Activated CD4-positive, alpha-beta T cell treated with anti-CD3 and anti-CD28 coated beads, Interleukin-2, amount 50 U/mL, for 1 hour (primary cell): ENCODE data around the gene ART5.
A peak's percentile ranks its signal among the peaks of the same experiment; 100 is the strongest.
"Not testable (repeated sequence)": the region's sequence is repeated elsewhere in the genome, so short reads cannot be mapped to it uniquely, and the experiment has no call there.

Experiments used
- DNase-seq: peaks from one replicate; pipeline ENCODE4 v3.0.0-alpha.2; 2020

ART5 gene

DNA sequence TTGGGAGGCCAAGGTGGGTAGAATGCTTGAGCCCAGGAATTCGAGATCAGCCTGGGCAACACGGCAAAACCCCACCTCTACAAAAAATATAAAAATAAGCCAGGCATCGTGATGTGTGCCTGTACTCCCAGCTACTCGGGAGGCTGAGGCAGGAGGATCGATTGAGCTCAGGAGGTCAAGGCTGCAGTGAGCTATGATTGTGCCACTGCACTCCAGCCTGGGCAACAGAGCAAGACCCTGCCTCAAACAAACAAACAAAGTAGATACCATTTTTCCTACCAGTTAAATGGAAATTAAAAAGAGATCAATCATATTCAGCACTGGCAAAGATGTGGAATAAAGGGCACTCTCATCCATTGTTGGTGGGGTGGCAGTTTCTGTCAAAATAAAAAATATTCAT is 15.5 kb upstream of the ART5 start:
- not testable (repeated sequence) for DNase-seq

DNA sequence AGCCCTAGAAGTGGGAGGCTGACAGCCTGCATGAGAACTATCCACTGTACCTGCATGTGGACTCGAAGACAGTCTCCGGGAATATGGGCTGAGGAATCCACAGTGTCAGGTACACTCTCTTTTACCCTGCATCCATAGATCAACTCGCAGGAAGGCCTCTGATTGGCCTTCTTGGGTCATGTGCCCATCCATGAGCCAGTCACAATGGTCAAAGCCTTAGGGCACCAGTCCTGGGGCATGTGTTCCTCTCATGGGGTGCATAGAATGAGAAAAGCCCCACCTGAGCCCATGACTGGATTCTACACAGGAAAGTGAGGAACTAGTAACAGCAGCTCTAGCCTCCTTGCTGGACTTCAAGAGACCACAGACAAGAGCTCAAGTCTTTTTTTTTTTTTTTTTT is 13.8 kb upstream of the ART5 start:
- DNase-seq = no peak

- not testable (repeated sequence) for DNase-seq
Observed at GRCh38 chr11:3652514-3652913, 10.7 kb upstream of the ART5 start.

DNA sequence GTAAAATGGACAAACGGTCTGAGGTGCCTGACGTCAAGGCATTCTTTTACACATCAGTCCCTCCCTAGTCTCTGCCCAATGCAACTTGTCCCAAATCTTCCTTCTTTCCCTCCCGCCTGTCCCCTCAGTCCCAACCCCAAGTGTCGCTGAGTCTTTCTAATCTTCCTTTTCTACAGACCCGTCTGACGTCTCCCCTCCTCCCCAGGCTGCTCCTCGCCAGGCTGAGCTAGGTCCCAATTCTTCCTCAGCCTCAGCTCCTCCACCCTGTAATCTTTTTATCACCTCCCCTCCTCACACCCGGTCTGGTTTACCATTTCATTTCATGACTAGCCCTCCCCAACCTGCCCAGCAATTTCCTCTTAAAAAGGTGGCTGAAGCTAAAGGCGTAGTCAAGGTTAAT is 7.6 kb upstream of the ART5 start:
- DNase-seq = not testable (repeated sequence)

DNA sequence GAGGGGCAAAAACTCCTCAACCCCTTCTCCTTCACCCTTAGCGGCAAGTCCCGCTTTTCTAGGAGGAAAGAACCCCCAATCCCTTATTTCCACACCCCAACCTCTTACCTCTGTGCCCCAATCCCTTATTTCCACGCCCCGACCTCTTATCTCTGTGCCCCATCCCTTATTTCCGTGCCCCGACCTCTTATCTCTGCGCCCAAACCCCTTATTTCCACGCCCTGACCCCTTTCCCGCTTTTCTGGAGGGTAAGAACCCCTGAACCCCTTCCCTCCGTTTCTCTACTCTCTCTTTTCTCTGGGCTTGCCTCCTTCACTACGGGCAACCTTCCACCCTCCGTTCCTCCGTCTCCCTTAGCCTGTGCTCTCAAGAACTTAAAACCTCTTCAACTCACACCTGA is 7.1 kb upstream of the ART5 start:
- DNase-seq = not testable (repeated sequence)

GRCh38 chr11:3645552-3645951 is 3.8 kb upstream of the ART5 start:
- no peak for DNase-seq

DNA sequence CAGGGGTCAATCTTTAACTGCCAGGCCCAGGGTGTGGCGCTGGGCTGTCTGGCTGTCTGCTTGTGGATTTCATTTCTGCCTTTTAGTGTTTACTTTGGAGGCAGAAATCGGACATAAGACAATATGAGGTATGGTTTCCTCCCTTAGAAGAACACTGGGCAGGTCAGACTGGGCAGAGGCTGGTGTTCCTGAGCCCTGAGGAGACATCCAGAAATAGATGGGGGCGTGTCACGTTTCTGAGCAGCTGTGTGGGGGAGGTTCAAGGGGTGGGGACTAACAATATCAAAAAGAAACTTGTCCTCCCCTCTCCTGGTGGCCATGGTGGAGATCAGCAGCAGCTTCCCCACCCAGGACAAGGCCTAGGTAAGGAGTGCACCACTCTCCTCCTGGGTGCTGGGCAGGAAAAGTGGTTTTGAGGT is 3.0 kb upstream of the ART5 start, which contains the start of gene ART1:
Gene ART1, plus strand, starts transcription at position 312 of the 419 bp plus-strand sequence. CDS start 14,086 bp downstream, outside the sequence.
- no peak for DNase-seq

DNA sequence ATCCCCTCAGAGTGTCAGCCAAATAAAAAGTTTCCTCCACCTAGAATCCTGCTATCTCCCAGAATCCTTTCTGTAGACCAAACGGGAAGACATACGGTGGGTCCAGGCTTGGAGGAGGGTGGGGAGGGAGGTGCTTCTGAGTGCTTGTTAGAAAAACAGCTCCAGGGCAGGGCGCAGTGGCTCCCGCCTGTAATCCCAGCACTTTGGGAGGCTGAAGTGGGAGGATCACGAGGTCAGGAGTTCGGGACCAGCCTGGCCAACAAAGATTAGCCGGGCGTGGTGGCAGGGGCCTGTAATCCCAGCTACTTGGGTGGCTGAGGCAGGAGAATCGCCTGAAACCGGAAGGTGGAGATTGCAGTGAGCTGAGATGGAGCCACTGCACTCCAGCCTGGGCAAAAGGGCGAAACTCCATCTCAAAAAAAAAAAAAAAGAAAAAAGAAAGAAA is 1.3 kb upstream of the ART5 start:
- DNase-seq = not testable (repeated sequence)

GRCh38 chr11:3642071-3642951 is 519 bp upstream of the ART5 start:
- peak; percentile 78 for DNase-seq

DNA sequence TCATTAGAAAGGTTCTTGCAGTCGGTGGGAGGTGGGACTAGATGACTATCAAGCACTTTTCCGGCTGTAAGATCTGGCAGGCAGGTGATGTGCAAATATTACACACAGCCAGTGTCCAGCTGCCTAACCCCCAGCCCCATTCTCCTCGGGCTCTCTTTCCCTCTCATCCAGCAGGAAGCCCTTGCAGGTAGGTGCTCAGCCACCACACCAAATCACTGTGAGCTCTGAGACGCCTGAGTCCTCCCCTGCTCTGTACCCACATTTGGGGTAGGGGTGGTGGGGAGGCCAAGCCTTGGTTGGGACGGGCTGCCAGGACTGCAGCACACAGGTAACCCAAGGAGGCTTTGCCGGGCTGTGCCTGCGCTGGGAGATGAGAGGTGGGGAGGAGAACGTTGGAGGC is 601 bp downstream of the ART5 start:
- no peak for DNase-seq

GRCh38 chr11:3639841-3640240 is 2.0 kb downstream of the ART5 start:
- DNase-seq = no peak

DNA sequence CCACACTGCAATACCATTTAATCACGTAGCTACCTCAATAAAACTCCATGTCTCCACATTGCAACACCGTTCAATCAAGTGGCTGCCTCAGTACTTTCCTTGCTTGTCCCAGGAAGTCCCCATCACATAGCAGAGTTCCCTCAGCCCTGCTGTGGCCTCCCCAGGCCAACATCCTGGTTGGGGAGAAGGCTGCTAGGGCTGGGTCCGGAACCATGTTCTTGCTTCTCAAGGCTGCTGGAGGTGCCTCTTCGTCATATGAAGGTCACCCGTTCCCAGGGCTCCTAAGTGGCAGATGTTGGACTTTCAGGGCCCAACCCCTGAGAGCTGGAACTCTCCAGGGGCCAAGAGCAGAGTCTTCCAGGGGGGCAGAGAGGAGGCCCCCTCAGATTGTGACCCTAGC is 3.3 kb downstream of the ART5 start:
- no peak for DNase-seq

DNA sequence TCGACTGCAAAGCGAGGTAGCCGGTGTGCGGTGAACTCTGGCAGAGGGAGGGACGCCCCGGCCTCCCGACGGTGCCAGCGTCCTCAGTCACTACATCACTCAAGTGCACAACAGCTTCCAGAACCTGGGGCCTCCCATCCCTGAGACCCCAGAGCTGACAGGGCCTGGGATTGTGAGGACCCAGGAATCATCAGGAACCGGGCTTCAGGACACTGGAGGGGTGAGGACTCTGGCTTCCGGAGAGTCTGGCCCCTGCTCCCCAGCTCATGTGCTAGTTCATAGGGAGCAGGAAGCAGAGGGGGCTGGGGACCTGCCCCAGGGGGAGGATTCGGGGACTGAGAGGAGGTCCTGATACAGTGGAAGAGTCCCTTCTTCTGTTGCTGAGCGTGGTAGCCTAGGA is 4.6 kb downstream of the ART5 start:
- DNase-seq = no peak

- DNase-seq = no peak
Observed at GRCh38 chr11:3635641-3636375, 6.0 kb downstream of the ART5 start.

DNA sequence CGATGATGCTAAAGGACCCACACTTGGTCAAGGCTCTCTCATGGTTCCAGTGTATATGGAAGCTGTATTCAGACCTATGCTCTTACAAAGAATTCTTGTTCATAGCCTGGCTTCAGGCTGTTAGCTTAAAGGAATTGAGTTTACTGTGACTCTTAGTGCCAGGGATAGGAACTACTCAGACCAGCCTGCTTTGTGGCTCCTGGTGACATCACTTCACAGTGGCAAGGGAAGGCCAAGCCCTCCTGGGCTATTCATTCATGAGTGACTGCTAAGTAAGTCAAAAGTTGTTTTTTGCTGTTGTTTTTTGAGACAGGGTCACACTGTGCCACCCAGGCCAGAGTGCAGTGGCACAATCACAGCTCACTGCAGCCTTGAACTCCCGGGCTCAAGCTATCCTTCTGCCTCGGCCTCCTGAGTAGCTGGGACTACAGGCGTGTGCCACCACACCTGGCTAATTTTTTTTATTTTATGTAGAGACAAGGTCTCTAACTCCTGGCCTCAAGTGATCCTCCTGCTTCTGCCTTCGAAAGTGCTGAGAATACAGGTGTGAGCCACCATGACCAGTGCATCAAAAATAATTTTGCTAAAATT is 9.6 kb downstream of the ART5 start:
- no peak for DNase-seq

DNA sequence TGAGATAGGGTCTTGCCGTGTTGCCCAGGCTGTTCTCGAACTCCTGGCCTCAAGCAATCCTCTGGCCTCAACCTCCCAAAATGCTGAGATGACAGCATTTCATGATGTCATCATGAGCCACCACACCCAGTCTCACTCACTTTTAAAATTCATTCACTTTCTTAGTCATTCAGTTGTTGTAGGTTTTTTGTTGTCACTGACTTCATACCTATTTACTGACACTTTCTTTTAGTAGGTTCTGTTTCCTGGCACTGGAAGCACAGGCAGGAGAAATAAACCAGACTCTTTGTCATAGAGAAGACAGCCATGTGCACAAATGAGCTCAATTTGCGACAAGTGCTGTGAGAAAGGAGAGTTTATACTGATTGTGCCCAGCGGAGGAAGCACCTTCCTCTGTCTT is 10.5 kb downstream of the ART5 start:
- no peak for DNase-seq

DNA sequence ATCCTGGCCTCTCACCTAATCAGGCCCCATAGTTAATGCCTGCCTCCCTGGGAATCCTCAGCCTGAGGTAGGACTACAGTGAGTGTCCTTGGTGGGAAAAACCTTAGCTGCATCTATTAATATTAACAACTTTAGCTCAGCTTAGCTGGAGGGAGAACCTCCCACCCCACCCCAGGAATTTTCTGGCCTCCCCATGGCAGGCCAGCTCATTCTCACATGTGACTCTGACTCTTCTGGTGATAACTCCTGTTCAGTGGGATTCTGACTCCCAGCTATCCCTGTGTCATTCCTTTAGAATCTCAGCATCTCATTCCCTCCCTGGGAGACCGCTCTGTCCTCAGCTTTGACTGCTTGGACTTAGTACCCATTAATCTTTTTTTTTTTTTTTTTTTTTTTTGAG is 14.5 kb downstream of the ART5 start:
- DNase-seq = no peak

DNA sequence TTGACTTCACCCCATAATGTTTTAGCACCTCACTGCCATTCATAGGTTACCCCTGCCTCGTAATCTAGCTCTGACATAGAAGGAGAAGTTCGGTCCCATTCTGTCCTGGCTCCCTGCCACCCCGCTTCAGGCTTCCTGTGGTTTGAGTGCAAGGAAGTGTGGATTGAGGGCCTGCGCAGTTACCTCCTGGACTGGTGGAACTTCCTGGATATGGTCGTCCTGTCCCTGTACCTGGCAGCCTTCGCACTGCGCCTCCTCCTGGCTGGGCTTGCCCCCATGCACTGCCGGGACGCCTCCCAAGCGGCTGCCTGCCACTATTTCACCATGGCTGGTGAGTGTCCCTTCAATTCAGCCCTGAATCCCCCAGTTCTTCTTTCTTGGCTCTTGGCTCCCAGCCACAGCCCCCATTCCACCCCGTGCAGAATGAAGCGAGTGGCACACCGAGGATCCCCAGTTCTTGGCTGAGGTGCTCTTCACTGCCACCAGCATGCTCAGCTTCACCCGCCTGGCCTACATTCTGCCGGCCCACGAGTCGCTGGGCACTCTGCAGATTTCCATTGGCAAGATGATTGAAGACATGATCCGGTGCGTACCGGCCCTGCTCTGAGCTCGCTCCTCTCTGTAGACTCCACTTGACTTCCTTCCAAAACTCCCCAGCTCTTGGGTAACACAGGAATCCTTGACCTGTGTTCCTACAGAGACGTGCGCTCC is 15.4 kb downstream of the ART5 start:
- DNase-seq = no peak

- DNase-seq = no peak
Observed at GRCh38 chr11:3623767-3624458, 17.9 kb downstream of the ART5 start.

DNA sequence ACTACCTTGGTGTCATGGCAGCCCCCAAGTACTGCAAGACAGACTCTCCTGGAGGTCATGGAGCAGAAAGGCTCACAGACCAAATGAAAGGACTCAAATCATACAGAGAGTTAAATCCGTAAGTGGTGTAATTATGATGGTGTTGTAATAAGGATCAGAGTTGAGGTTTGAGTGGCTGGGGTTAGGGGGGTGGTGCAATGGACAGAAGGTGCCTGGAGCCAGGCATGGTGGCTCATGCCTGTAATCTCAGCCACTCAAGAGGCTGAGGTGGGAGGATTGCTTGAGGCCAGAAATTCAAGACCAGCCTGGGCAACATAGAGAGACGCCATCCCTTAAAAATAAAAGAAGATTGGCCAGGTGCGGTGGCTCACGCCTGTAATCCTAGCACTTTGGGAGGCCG is 18.7 kb downstream of the ART5 start:
- no peak for DNase-seq

DNA sequence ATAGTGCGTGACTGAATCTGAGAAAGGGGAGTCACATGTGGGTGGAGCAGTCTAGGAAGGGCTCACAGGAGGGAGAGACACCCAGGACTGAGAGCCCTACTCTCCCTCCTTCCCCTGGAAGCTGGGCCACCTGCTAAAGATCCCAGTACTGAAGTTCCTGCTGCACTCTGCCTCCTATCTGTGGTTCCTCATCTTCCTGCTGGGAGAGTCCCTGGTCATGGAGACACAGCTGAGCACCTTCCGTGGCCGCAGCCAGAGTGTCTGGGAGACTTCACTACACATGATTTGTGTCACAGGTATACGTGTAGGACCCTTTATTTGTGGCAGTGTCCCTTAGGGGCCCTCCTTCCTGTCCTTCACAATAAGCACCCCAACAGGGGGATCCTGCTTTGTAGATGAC is 19.3 kb downstream of the ART5 start:
- no peak for DNase-seq

DNA sequence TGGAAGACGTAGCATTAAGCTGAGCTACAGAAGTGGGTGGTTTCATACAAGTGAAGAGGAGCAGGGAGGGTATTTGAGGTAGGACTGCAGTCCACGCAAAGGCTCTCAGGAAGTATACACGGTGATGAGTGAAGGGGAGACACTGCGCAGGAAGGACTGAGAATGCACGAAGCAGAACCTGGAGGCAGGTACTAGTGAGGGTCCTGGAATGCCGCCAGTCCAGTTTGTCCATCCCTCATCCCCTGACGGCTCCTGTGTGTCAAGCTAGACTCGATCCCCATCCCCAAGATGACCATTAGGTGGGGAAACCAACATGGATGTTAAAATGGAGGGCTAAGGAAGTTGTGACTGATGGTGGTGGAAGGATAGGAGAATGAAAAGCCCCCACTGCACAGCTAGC is 23.8 kb downstream of the ART5 start:
- DNase-seq = no peak
